Endothelial cell of umbilical vein (primary cell): ENCODE results near the gene PRMT7.

Experiments used
- CTCF ChIP-seq, 2 donors: IDR thresholded peaks; 1 replicate in 1 of 2; 2 replicates in 1 of 2; pipeline ENCODE4 v1.5.1; 2011; ENCODE audit warnings: low read length in 2 of 2, mild to moderate bottlenecking in 2 of 2, moderate library complexity in 2 of 2, control low read depth in 1 of 2, inconsistent platforms in 1 of 2, low read depth in 1 of 2; ENCODE audit not compliant: insufficient read depth in 1 of 2; ENCODE audit errors: extremely low read depth in 1 of 2
- POLR2A ChIP-seq: IDR thresholded peaks from 2 replicates; pipeline ENCODE4 v1.6.1; 2012; ENCODE audit warnings: low read depth, mild to moderate bottlenecking, control low read depth, low read length
- POLR2AphosphoS5 ChIP-seq: IDR thresholded peaks from 2 replicates; pipeline ENCODE4 v1.6.1; 2012; ENCODE audit warnings: low read depth, mild to moderate bottlenecking, control low read depth, low read length, moderate library complexity; ENCODE audit not compliant: insufficient read depth

- TF ChIP-seq POLR2AphosphoS5: no peak
- no peak for TF ChIP-seq CTCF (IDR thresholded peaks at IDR 0.05; ENCODE audit: extremely low read depth in 1 of 2, insufficient read depth in 1 of 2, low read depth in 1 of 2, low read length in 2 of 2)
- no peak for TF ChIP-seq POLR2A
Measured at GRCh38 chr16:68369697-68370580, 59.1 kb downstream of the PRMT7 start.
